ENCODE measurements around the gene OR8J1.

DNA sequence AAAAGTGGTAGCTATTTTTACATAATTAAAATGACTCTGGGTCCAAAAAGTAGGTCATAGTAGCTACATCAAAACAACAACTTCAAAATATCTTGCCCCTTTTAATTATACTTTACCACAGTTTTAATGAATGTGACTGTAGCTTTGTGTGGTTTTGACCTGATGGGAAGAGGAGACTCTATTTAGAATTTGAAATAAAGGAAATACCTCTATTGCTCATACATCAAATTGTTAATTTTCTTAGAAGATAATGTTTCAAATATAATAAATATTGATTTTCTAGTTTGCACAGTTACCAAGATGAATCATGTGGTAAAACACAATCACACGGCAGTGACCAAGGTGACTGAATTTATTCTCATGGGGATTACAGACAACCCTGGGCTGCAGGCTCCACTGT is 8.4 kb upstream of the OR8J1 start, which contains the start of gene OR8K1:
- TF ChIP-seq, protein P1, sequence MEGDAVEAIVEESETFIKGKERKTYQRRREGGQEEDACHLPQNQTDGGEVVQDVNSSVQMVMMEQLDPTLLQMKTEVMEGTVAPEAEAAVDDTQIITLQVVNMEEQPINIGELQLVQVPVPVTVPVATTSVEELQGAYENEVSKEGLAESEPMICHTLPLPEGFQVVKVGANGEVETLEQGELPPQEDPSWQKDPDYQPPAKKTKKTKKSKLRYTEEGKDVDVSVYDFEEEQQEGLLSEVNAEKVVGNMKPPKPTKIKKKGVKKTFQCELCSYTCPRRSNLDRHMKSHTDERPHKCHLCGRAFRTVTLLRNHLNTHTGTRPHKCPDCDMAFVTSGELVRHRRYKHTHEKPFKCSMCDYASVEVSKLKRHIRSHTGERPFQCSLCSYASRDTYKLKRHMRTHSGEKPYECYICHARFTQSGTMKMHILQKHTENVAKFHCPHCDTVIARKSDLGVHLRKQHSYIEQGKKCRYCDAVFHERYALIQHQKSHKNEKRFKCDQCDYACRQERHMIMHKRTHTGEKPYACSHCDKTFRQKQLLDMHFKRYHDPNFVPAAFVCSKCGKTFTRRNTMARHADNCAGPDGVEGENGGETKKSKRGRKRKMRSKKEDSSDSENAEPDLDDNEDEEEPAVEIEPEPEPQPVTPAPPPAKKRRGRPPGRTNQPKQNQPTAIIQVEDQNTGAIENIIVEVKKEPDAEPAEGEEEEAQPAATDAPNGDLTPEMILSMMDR (IDR thresholded peaks at IDR 0.05) = no peak
- TF ChIP-seq POLR2A (IDR thresholded peaks at IDR 0.05) = no peak
